NCI-H2171 (cell line): ENCODE results near the gene TMCO4.
A peak's percentile ranks its signal among the peaks of the same experiment; 100 is the strongest.
"Not testable (repeated sequence)": the region's sequence is repeated elsewhere in the genome, so short reads cannot be mapped to it uniquely, and the experiment has no call there.

ENCODE experiments used
- DNase-seq: peaks from one replicate; lab custom pipeline; 2025; lab: John Stamatoyannopoulos, UW

TMCO4 gene

GRCh38 chr1:19813643-19813960 is 13.9 kb upstream of the TMCO4 start:
- DNase-seq = no peak

DNA sequence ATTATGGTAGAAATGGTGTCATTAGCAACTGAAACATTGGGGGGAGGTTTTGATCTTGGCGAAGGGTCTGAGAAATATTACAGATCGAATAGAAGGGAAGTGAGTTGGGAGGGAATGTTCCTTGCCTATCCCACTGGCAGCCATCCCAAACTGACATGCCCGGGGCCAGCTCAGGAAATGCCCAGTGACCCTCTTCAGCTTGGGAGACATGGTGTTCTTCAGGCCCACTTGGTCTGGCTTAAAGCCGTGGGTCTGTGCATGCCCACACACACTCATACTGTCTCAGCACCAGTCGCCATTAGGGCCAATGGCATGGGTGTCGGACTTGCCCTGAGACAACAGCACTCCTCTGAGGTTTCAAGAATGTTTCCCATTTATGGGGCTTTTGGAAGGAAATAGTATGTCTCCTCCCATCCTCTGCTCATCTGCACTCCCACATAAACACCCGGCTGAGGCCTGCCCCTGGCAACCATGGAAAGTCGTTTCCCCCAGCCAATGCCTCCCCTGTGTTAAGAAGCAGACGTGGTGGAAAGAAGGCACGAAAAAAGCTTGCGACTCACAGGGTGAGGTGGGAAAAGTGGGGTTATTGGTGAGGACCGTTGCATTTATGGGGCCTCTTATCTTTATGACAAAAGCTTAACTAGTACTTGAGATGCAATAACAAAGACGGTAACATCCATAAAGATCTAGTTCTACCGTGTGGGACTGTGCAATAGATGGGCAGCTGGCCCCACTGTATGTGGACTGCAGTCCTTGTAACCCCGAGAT is 13.3 kb upstream of the TMCO4 start:
- no peak for DNase-seq

DNA sequence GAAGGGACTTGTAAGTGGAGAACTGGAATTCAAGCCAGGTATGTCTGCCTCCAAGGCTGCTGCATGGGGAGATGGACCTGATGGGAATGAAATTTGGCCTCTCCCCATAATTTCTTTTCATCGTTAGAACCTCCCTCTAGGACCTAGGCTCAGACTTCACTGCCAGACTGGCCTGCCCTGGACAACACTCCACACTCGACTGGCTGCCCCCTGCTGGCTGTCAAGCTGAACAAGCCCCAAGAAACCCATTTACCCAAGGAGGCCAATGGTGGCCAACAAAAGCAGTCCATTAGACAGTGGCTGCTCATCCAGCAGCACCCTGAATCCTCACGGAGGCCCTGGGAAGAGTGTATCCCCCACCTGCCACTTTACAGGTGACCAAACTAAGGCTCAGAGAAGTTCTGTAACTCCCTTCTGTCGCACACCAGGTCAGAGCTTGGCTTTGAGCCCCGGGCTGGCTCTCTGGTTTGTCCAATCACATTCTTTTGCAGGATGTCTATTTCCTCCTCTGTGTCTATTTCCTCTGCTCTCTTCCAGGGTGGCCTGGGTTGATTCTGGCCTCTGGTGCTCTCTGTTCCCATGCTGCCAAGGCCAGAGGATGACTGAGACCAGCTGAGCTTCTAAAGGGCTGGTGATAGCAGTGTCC is 11.6 kb upstream of the TMCO4 start:
- no peak for DNase-seq

- peak; percentile 91 for DNase-seq
Measured at GRCh38 chr1:19809044-19809750, 9.5 kb upstream of the TMCO4 start.

DNA sequence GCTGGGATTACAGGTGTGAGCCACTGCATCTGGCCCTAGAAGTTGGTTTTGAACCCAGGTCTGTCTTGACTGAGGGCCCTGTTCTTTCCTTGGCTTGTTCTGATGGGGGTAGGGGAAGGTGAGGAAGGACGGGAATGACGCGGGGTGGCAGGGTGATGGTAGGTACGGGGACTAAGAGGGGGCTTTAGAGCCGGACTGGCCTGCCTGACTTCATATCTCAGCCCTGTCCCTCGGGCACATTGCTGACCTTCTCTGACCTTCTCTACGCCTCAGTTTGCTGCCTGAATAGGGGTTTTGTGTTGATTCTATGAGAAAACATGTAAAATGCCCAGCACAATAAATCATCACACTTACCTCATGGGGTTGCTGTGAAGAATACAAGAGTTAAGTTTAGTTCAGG is 8.6 kb upstream of the TMCO4 start:
- DNase-seq = no peak

- DNase-seq = no peak
Measured at GRCh38 chr1:19804831-19805251, 5.1 kb upstream of the TMCO4 start.

DNA sequence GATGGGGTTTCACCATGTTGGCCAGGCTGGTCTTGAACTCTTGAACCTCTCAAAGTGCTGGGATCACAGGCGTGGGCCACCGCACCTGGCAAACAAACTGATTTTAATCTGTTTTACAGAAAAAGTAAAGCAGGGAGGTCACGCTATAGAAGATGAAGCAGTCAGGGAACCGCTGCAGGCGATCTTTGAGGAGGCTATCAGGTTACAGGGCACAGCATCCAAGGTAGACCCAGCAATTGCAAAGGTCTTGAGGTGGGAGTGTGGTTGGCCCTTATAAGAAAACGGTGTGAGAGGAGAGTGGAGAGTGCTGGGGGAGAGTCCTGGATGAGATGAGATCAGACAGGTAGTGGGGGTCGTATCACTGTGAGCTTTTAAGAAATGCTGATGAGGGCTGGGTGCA is 2.6 kb upstream of the TMCO4 start:
- no peak for DNase-seq

- DNase-seq = no peak
Measured at GRCh38 chr1:19800076-19800804, 524 bp upstream of the TMCO4 start.

- no peak for DNase-seq
Measured at GRCh38 chr1:19798486-19799229, 1.1 kb downstream of the TMCO4 start.

GRCh38 chr1:19797827-19798226 is 1.9 kb downstream of the TMCO4 start:
- DNase-seq = peak; percentile 28

DNA sequence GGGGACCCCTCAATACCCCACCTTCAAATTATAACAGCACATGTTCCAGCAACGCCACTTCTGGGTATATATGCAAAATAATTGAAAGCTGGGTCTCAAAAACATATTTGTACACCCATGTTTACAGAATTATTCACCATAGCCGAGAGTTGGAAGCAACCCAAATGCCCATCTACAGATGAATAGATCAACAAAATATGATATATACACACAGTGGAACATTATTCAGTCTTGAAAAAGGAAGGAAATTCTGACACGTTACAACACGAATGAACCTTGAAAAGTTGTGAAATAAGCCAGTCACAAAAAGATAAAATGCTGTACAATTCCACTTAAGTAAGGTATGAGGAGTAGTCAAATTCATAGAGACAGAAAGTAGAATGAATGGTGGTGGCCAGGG is 5.1 kb downstream of the TMCO4 start:
- DNase-seq = no peak

DNA sequence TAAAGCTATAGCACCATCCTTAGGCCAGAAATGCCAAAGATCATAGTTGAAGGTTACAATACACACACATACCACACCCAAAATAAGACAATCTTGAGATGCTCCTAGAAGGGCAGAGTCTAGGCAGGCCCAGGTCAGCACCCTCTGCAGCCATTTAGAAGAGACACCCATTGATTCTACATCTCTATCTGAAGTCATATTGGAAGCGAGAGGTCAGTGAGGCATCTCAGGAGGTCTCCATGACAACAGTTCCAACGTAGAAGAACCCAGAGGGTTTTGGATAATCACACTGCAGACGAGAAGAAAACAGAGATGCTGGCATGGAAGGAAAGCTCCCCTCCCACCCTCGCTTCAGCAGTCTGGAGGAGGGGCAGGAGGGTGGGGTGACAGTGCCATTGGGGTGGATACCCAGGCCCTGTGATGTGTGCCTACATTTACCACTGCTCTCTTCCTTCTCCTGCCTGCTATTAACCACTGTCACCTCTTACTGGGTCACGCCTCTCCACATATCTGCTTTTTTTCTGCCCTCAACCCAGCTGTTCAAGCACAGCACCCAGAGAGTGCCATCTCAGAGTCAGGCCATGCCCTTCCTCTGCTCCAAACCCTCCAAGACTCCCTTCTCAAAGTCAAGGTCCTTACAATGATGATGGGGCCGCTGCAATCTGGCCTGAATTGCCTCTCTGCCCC is 6.2 kb downstream of the TMCO4 start:
- no peak for DNase-seq

DNA sequence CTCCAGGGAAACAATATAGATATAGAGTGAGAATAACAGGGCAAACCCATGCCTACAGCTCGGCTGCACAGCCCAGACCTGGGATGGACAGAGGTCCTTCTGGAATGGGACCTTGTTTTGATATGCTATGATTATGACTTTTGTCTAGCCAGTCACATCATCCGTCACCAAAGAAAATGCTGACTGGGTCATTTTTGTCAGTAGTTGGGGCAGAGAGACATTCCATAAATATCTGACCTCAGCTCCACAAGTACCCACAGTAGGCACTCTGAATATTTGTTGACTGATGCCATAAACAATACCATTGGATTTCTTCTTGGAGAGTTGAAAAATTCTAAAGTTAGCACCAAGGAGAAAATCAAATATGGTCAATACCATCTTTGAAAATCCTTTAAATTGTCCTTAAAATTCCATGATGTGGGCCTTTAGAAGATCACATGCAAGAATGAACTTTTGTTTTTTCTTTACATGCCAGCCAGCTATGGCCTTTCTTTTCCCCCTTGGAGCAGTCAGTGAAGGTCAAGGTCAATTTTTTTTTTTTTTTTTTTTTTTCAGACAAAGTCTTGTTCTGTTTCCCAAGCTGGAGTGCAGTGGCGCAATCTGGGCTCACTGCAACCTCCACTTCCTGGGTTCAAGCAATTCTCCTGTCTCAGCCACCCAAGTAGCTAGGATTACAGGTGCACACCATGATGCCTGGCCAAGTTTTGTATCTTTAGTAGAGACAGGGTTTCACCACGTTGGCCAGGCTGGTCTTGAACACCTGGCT is 7.3 kb downstream of the TMCO4 start:
- DNase-seq = no peak

DNA sequence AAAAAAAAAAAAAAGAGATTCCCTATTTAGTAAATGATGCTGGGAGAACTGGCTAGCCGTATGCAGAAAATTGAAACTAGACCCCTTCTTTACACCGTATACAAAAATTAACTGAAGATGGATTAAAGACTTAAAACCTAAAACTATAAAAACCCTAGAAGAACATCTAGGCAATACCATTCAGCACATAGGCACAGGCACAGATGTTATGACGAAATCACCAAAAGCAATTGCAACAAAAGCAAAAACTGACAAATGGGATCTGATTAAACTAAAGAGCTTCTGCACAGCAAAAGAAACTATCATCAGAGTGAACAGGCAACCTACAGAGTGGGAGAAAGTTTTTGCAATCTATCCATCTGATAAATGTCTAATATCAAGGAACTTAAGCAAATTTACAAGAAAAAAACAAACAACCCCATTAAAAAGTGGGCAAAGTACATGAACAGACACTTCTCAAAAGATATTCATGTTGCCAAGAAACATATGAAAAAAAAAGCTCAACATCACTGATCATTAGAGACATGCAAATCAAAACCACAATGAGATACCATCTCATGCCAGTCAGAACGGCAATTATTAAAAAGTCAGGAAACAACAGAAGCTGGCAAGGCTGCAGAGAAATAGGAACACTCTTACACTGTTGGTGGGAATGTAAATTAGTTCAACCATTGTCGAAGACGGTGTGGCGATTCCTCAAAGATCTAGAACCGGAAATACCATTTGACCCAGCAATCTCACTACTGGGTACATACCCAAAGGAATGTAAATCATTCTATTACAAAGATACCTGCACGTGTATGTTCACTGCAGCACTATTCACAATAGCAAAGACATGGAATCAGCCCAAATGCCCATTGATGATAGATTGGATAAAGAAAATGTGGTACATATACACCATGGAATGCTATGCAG is 9.4 kb downstream of the TMCO4 start:
- DNase-seq = not testable (repeated sequence)

DNA sequence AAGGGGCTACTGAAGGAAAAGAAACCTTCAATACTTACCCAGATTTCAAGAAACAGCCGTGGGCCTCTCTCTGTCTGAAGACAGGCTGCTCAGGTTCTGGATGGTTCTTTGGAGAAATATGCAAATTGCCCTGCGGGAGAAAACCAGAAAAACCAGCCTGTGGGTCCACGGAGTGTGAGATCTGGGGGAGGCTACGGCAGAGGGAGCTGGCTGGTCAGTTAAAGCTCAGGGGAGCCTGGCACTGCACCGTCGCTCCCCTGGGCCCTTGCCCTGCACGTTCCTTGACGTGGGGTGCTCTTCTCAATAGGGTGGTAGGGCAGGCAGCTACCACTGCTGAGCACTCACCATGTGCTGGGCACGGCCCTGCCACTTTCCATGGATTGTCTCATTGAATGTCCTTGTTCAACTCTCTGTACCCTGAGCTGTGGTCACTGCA is 12.7 kb downstream of the TMCO4 start:
- no peak for DNase-seq

DNA sequence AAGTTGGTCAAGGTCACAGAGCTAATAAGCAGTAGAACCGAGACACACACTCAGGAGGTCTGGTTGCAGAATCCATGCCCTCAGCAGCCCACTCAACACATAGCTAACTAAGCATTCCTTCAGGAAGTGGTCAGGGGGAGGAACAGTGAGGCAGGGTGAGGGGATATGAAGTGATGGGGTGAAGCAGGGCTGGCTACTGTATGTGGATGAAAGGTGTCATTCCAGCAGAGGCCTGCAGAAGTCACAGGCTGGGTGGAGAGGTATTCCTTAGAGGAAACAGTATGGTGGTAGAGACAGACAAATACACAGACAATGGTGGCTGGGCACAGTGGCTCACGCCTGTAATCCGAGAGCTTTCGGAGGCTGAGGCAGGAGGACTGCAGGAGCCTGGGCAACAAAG is 14.1 kb downstream of the TMCO4 start:
- DNase-seq = no peak

DNA sequence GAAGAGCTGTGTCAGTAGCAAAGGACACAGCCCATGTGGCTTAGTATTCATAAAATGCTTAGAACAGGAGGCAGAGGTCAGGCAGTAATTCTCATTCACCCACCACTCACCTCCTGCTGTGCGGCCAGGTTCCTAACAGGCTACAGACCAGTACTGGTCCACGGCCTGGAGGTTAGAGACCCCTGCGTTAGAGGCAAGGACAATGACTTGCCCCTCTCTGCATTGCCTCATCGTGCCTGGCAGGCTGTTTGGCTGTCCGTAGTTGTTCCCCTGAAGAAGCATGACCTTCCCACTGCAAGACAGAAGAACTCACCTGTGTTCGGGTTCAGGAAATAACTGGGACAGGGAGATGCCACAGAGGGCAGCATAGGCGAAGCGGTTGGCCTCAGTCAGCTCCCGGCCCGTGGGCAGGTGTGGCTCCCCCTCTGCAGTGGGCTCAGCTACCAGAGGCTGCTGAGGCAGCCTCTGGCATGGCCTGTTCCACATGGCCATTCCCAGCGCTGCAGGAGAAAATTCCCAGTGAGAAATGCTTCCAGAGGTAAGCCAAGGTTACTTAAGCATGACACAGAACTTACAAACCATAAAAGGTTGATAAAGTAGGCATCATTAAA is 19.3 kb downstream of the TMCO4 start:
- no peak for DNase-seq

DNA sequence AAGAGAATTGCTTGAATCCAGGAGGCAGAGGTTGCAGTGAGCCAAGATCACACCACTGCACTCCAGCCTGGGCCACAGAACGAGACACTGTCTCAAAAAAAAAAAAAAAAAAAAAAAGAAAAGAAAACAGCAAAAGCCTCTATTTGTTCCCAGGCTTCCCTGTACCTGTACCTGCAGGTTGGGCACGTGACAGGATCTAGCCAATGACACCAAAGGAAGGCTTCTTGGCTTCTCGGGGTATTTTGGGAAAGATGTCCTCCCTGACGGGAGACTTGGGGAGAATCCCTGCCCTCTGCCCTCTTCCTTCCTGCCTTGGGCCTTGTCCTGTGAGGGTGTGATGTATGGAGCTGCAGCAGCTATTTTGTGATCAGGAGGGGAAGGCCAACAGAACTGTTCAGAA is 22.8 kb downstream of the TMCO4 start:
- DNase-seq = no peak

DNA sequence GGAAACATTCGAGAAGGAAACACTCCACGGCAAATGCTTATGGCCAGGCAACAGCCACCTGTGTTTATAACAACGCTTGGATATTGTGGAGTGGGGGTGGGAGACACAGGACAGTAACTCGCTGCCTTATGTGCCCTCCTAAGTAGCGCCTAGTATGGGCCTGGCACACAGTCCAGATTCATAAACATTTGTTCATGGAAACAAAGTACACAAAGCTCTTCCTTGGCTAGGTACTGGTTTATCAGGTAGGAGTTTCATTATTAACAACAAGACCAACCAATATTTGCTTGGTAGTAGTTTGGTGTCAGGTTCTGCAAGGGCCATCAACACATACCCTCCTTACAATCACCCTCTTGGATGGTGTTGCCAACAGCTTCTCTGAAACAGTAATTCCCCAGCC is 23.4 kb downstream of the TMCO4 start:
- DNase-seq = no peak
